ENCODE data around the gene FBXO38.

The FBXO38 gene

GRCh38 chr5:148482697-148483462, 99.1 kb downstream of the FBXO38 start:
- no peak for DNase-seq

DNA sequence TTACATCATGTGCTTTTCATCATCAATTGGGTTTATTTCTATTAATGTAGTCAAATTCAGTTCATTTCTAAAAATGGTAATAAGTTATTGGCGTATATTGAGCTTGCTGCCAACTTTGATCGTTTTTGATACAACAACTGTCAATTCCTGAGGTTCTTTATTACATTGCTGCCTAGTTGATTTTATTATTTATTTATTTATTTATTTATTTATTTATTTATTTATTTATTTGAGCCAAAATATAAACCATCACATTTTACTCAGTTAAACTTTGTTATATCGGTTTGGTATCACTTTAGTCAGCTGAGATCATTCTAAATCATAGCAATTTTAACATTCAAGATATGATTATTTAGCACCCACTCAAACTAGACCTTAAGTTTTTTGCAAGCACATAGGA, 100.0 kb downstream of the FBXO38 start:
- DNase-seq: no peak

GRCh38 chr5:148484651-148485050, 100.9 kb downstream of the FBXO38 start:
- peak; percentile 8 for DNase-seq

DNA sequence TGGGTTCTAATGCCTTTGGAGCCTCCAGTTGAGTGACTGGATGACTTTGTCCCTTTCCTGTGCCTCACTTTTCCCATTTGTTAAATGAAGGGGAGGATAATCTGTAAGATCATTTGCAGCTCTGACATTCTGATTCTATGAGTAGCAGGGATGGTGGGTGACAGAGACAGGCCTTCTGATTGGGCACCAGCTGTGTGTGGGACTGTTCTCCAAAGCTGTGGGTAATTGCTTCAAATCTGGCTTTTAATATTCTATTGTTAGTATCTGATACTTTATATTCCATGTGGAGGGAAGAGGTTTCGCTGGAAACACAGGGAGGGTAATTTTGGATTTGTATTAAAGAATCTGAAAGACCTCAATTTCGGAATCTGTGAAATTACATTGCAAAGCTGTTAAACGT, 102.7 kb downstream of the FBXO38 start:
- DNase-seq: no peak

DNA sequence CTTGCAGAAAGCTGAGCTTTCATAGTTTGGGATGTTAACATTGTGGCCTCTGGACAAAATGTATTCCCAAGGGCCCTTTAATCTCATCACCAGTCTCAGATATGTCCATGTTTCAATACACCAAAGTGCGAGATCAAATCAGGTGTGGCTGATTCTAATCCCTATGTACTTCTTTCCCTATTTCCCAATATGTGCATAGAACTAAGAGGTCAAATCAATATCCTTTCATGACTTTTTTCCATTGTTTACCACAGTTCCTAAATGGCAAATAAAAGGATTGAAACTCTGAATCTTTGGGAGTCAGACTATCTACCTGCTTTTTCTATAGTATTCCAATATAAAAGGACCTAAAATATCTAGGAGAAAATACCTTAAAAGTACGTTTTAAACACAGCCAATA, 105.0 kb downstream of the FBXO38 start:
- DNase-seq: no peak

GRCh38 chr5:148491015-148491792, 107.4 kb downstream of the FBXO38 start:
- no peak for DNase-seq

DNA sequence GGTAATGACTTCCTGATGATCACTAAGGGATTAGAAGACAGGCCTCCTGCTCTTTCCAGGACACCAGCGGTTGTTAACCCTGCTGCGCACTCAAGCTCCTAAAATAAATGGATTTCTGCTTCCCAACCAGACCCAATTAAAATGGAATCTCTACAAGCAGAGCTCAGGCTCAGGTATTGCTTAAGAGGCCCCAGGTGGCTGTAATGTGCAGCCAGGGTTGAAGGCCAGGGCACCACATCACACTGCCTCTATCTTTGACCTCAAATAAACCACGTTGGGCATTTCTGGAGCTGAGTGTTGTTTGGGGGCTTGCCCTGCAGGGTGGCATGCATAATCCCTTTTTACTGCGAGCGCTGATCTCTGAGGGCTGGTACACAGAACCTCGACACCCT, 108.0 kb downstream of the FBXO38 start:
- no peak for DNase-seq

DNA sequence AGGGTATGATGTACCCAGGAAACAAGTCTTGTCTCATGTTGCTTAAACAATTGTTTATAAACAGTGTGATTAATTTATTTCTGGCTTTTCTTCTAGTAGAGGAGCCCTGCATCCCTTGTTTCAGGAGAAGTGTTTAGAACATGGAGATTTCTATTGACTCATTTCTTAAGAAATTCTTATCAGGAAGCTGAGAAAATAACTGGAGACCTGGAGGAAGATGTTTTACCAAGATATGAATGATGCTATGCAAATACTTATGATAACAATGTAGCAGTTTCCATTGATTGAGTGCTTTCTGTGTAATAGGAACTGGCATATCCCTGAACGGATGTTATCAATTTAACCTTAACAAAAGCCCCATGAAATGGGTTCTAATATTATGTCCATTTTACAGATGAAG, 108.6 kb downstream of the FBXO38 start:
- no peak for DNase-seq

Data from amniotic stem cell (primary cell).